OCI-LY7 (cell line): ENCODE data around the gene SORCS1.

Source experiments
- EZH2phosphoT487 ChIP-seq: fragments of 200-600 bp; sonication (generic); IDR thresholded peaks from 2 replicates; pipeline ENCODE4 v1.6.1; 2018; ENCODE audit warnings: low read depth, borderline replicate concordance, mild to moderate bottlenecking, mixed run types, antibody characterized with exemption, low read length, moderate library complexity, mixed read lengths
- TF ChIP-seq, protein P1 (sequence below): fragments of 200-600 bp; sonication (generic); conservative IDR thresholded peaks from 2 replicates; pipeline ENCODE4 v1.5.1; 2014; ENCODE audit warnings: mild to moderate bottlenecking, antibody characterized with exemption, low read length, moderate library complexity, mixed read lengths

DNA sequence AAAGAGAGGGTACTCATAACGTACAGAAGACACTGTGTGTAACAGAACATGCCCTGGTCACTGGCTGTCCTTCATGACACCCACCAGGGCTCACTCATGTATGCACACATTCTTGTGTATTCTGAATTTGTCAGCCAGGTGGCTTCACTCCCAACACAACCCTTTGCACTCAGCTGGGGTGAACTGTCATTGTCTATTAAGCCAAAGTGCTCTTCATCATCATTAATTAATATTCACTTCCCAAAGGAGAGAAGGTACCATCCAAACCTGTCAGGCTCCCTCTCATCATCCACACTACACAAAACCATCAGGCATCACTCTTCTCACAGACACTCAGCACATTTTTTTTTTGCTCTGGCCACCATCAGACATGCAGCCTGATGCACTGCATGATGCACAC is 469.8 kb downstream of the SORCS1 start:
- TF ChIP-seq, protein P1, sequence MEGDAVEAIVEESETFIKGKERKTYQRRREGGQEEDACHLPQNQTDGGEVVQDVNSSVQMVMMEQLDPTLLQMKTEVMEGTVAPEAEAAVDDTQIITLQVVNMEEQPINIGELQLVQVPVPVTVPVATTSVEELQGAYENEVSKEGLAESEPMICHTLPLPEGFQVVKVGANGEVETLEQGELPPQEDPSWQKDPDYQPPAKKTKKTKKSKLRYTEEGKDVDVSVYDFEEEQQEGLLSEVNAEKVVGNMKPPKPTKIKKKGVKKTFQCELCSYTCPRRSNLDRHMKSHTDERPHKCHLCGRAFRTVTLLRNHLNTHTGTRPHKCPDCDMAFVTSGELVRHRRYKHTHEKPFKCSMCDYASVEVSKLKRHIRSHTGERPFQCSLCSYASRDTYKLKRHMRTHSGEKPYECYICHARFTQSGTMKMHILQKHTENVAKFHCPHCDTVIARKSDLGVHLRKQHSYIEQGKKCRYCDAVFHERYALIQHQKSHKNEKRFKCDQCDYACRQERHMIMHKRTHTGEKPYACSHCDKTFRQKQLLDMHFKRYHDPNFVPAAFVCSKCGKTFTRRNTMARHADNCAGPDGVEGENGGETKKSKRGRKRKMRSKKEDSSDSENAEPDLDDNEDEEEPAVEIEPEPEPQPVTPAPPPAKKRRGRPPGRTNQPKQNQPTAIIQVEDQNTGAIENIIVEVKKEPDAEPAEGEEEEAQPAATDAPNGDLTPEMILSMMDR = no peak
- TF ChIP-seq EZH2phosphoT487 = no peak
